Measurements from ENCODE around the gene PTPRD.
A peak's percentile ranks its signal among the peaks of the same experiment; 100 is the strongest.

Gene PTPRD

GRCh38 chr9:8725635-8726034, 1887.2 kb downstream of the PTPRD start:
- no peaks in the 10 kb centered on the region for H3K36me3 ChIP-seq (ENCODE audit: control insufficient read depth, insufficient read depth, low read length)

GRCh38 chr9:8724284-8725018, 1888.4 kb downstream of the PTPRD start:
- Histone ChIP-seq H3K27me3 (ENCODE audit: control insufficient read depth, insufficient read depth, low read length) (no peaks in the 10 kb centered on the region), H3K4me1 (ENCODE audit: control insufficient read depth, insufficient read depth, low read length) (no peaks in the 10 kb centered on the region), H3K9ac (ENCODE audit: low read depth, low read length) (no peak overlapping the region), H3K36me3 (ENCODE audit: control insufficient read depth, insufficient read depth, low read length) (no peaks in the 10 kb centered on the region), H3K9me3 (ENCODE audit: control insufficient read depth, insufficient read depth, low read length) (no peaks in the 10 kb centered on the region), H3K4me3 (ENCODE audit: low read depth, low read length) (no peak overlapping the region)

More at GRCh38 chr9:8725635-8726034, 1887.2 kb downstream of the PTPRD start:
- Histone ChIP-seq H3K4me3 (ENCODE audit: low read depth, low read length) (no peak overlapping the region), H3K9me3 (ENCODE audit: control insufficient read depth, insufficient read depth, low read length) (no peaks in the 10 kb centered on the region), H3K27me3 (ENCODE audit: control insufficient read depth, insufficient read depth, low read length) (no peaks in the 10 kb centered on the region), H3K4me1 (ENCODE audit: control insufficient read depth, insufficient read depth, low read length) (no peaks in the 10 kb centered on the region), H3K9ac (ENCODE audit: low read depth, low read length) (no peak overlapping the region)

GRCh38 chr9:8723195-8723594, 1889.6 kb downstream of the PTPRD start:
- no peaks in the 10 kb centered on the region for H3K36me3 ChIP-seq (ENCODE audit: control insufficient read depth, insufficient read depth, low read length)
- H3K9ac ChIP-seq (ENCODE audit: low read depth, low read length), result no peak overlapping the region
- H3K4me3 ChIP-seq (ENCODE audit: low read depth, low read length), result no peak overlapping the region
- H3K4me1 ChIP-seq (ENCODE audit: control insufficient read depth, insufficient read depth, low read length), result peaks cover 4% of the 10 kb centered on the region
- no peaks in the 10 kb centered on the region for H3K27me3 ChIP-seq (ENCODE audit: control insufficient read depth, insufficient read depth, low read length)
- H3K9me3 ChIP-seq (ENCODE audit: control insufficient read depth, insufficient read depth, low read length), result no peaks in the 10 kb centered on the region

- Histone ChIP-seq H3K9ac (ENCODE audit: low read depth, low read length) (no peak overlapping the region), H3K4me3 (ENCODE audit: low read depth, low read length) (no peak overlapping the region), H3K36me3 (ENCODE audit: control insufficient read depth, insufficient read depth, low read length) (no peaks in the 10 kb centered on the region), H3K27me3 (ENCODE audit: control insufficient read depth, insufficient read depth, low read length) (no peaks in the 10 kb centered on the region), H3K9me3 (ENCODE audit: control insufficient read depth, insufficient read depth, low read length) (no peaks in the 10 kb centered on the region), H3K4me1 (ENCODE audit: control insufficient read depth, insufficient read depth, low read length) (peaks cover 9% of the 10 kb centered on the region)
Observed at GRCh38 chr9:8719833-8720486, 1892.8 kb downstream of the PTPRD start.

- Histone ChIP-seq H3K9me3 (ENCODE audit: control insufficient read depth, insufficient read depth, low read length) (no peaks in the 10 kb centered on the region), H3K9ac (ENCODE audit: low read depth, low read length) (peak overlapping the region; percentile 38), H3K36me3 (ENCODE audit: control insufficient read depth, insufficient read depth, low read length) (no peaks in the 10 kb centered on the region), H3K4me3 (ENCODE audit: low read depth, low read length) (no peak overlapping the region), H3K27me3 (ENCODE audit: control insufficient read depth, insufficient read depth, low read length) (no peaks in the 10 kb centered on the region), H3K4me1 (ENCODE audit: control insufficient read depth, insufficient read depth, low read length) (peaks cover 9% of the 10 kb centered on the region)
Observed at GRCh38 chr9:8718121-8718725, 1894.6 kb downstream of the PTPRD start.

- H3K36me3 ChIP-seq (ENCODE audit: control insufficient read depth, insufficient read depth, low read length), result no peaks in the 10 kb centered on the region
- H3K4me1 ChIP-seq (ENCODE audit: control insufficient read depth, insufficient read depth, low read length), result peaks cover 9% of the 10 kb centered on the region
- no peak overlapping the region for H3K4me3 ChIP-seq (ENCODE audit: low read depth, low read length)
- no peak overlapping the region for H3K9ac ChIP-seq (ENCODE audit: low read depth, low read length)
- H3K9me3 ChIP-seq (ENCODE audit: control insufficient read depth, insufficient read depth, low read length), result no peaks in the 10 kb centered on the region
- H3K27me3 ChIP-seq (ENCODE audit: control insufficient read depth, insufficient read depth, low read length), result no peaks in the 10 kb centered on the region
Observed at GRCh38 chr9:8717146-8717545, 1895.7 kb downstream of the PTPRD start.

GRCh38 chr9:8715788-8716187, 1897.0 kb downstream of the PTPRD start:
- Histone ChIP-seq H3K36me3 (ENCODE audit: control insufficient read depth, insufficient read depth, low read length) (no peaks in the 10 kb centered on the region), H3K9me3 (ENCODE audit: control insufficient read depth, insufficient read depth, low read length) (no peaks in the 10 kb centered on the region), H3K27me3 (ENCODE audit: control insufficient read depth, insufficient read depth, low read length) (no peaks in the 10 kb centered on the region), H3K4me3 (ENCODE audit: low read depth, low read length) (no peak overlapping the region), H3K9ac (ENCODE audit: low read depth, low read length) (no peak overlapping the region), H3K4me1 (ENCODE audit: control insufficient read depth, insufficient read depth, low read length) (peaks cover 9% of the 10 kb centered on the region)

GRCh38 chr9:8713811-8714165, 1899.0 kb downstream of the PTPRD start:
- H3K4me1 ChIP-seq (ENCODE audit: control insufficient read depth, insufficient read depth, low read length), result peaks cover 9% of the 10 kb centered on the region
- H3K9ac ChIP-seq (ENCODE audit: low read depth, low read length), result no peak overlapping the region
- no peaks in the 10 kb centered on the region for H3K27me3 ChIP-seq (ENCODE audit: control insufficient read depth, insufficient read depth, low read length)
- no peaks in the 10 kb centered on the region for H3K9me3 ChIP-seq (ENCODE audit: control insufficient read depth, insufficient read depth, low read length)
- no peak overlapping the region for H3K4me3 ChIP-seq (ENCODE audit: low read depth, low read length)
- H3K36me3 ChIP-seq (ENCODE audit: control insufficient read depth, insufficient read depth, low read length), result no peaks in the 10 kb centered on the region

- peaks cover 5% of the 10 kb centered on the region for H3K4me1 ChIP-seq (ENCODE audit: control insufficient read depth, insufficient read depth, low read length)
Observed at GRCh38 chr9:8713149-8713810, 1899.5 kb downstream of the PTPRD start.

GRCh38 chr9:8709731-8710130, 1903.1 kb downstream of the PTPRD start:
- Histone ChIP-seq H3K9me3 (ENCODE audit: control insufficient read depth, insufficient read depth, low read length) (no peaks in the 10 kb centered on the region), H3K4me3 (ENCODE audit: low read depth, low read length) (no peak overlapping the region), H3K36me3 (ENCODE audit: control insufficient read depth, insufficient read depth, low read length) (no peaks in the 10 kb centered on the region), H3K4me1 (ENCODE audit: control insufficient read depth, insufficient read depth, low read length) (peaks cover 2% of the 10 kb centered on the region), H3K27me3 (ENCODE audit: control insufficient read depth, insufficient read depth, low read length) (no peaks in the 10 kb centered on the region), H3K9ac (ENCODE audit: low read depth, low read length) (no peak overlapping the region)

More at GRCh38 chr9:8713149-8713810, 1899.5 kb downstream of the PTPRD start:
- Histone ChIP-seq H3K27me3 (ENCODE audit: control insufficient read depth, insufficient read depth, low read length) (no peaks in the 10 kb centered on the region), H3K36me3 (ENCODE audit: control insufficient read depth, insufficient read depth, low read length) (no peaks in the 10 kb centered on the region), H3K9ac (ENCODE audit: low read depth, low read length) (no peak overlapping the region), H3K9me3 (ENCODE audit: control insufficient read depth, insufficient read depth, low read length) (no peaks in the 10 kb centered on the region), H3K4me3 (ENCODE audit: low read depth, low read length) (no peak overlapping the region)

GRCh38 chr9:8708728-8709127, 1904.1 kb downstream of the PTPRD start:
- Histone ChIP-seq H3K27me3 (ENCODE audit: control insufficient read depth, insufficient read depth, low read length) (no peaks in the 10 kb centered on the region), H3K9ac (ENCODE audit: low read depth, low read length) (no peak overlapping the region), H3K9me3 (ENCODE audit: control insufficient read depth, insufficient read depth, low read length) (no peaks in the 10 kb centered on the region), H3K4me1 (ENCODE audit: control insufficient read depth, insufficient read depth, low read length) (peaks cover 2% of the 10 kb centered on the region), H3K36me3 (ENCODE audit: control insufficient read depth, insufficient read depth, low read length) (no peaks in the 10 kb centered on the region), H3K4me3 (ENCODE audit: low read depth, low read length) (no peak overlapping the region)
